Progenitor cell of endocrine pancreas (in vitro differentiated cells): ENCODE results near the gene SEMA3D. TPM values are rescaled to one million over a fixed set of nuclear protein-coding genes. Genes with fewer than 3 reads are reported as not detected.

Experiments
- DNase-seq: peaks from one replicate; pipeline ENCODE4 v3.0.0; 2021; ENCODE audit warnings: low spot score; ENCODE audit not compliant: unreplicated experiment
- H3K27ac Mint-ChIP-seq: 2 replicates; pipeline ENCODE4 v1.8.0; 2021; ENCODE audit warnings: mild to moderate bottlenecking, moderate library complexity, mixed read lengths
- H3K27me3 Mint-ChIP-seq: 2 replicates; pipeline ENCODE4 v1.8.0; 2021; ENCODE audit warnings: mixed read lengths
- H3K36me3 Mint-ChIP-seq: 2 replicates; pipeline ENCODE4 v1.8.0; 2022; ENCODE audit warnings: mixed read lengths; ENCODE audit not compliant: insufficient read depth
- H3K4me1 Mint-ChIP-seq: 2 replicates; pipeline ENCODE4 v1.8.0; 2021; ENCODE audit warnings: low read depth, mixed read lengths
- H3K4me3 Mint-ChIP-seq: 2 replicates; pipeline ENCODE4 v1.8.0; 2021; ENCODE audit warnings: low read depth, mild to moderate bottlenecking, moderate library complexity, mixed read lengths
- H3K9me3 Mint-ChIP-seq: 2 replicates; pipeline ENCODE4 v1.8.0; 2021; ENCODE audit warnings: low read depth, mixed read lengths
- CTCF ChIP-seq: fragments of 200-600 bp; sonication (generic); IDR thresholded peaks from one replicate; pipeline ENCODE4 v1.5.0; 2021; ENCODE audit warnings: antibody characterized with exemption, mild to moderate bottlenecking; ENCODE audit not compliant: unreplicated experiment
- total RNA-seq: library from RNA; stranded (reverse); gene quantifications from 2 replicates; pipeline ENCODE4 v1.2.1, GENCODE V29; 2021

Gene SEMA3D
- total RNA-seq, 1 donor from 2014 or later = 27.9 TPM

DNA sequence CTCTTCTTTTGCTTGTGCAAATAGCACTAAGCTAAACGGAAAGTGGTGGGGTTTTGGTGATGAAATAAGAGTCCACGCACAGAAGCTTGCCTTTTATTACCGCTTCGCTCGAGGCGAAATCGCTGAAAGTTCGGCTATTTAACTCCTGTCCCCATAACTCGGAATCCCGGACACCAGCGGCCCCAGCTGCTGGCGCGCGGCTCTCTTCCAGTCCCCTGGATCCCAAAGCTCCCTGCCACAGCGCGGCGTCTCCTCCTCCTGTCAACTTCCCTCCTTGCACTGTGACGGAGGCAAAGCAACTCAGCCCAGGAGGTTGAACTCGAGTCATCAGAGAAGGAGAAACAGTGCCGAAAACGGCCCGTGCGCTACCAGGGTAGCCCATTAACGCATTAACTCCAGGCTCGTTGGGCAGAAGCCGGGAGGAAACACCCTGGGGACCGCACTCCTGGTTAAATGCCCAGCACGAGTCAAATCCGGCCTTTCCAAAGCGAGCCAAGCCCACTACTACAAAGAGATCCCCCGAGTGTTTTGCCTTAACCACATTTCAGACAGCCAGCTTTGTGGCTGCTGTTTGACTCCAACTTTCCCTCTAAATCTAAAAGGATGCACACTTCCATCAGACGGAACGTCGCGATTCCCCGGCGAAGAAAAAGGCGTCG is 1.3 kb downstream of the SEMA3D start:
- peaks cover 4% of the 10 kb centered on the region for H3K9me3 Mint-ChIP-seq
- peaks cover 17% of the 10 kb centered on the region for H3K27me3 Mint-ChIP-seq
- DNase-seq = peak; percentile 22
- peak overlapping the region; percentile 81 for H3K4me3 Mint-ChIP-seq
- peaks cover 3% of the 10 kb centered on the region for H3K36me3 Mint-ChIP-seq
- peaks cover 23% of the 10 kb centered on the region for H3K4me1 Mint-ChIP-seq
- peak overlapping the region; percentile 69 for H3K27ac Mint-ChIP-seq
- TF ChIP-seq CTCF = no peak

DNA sequence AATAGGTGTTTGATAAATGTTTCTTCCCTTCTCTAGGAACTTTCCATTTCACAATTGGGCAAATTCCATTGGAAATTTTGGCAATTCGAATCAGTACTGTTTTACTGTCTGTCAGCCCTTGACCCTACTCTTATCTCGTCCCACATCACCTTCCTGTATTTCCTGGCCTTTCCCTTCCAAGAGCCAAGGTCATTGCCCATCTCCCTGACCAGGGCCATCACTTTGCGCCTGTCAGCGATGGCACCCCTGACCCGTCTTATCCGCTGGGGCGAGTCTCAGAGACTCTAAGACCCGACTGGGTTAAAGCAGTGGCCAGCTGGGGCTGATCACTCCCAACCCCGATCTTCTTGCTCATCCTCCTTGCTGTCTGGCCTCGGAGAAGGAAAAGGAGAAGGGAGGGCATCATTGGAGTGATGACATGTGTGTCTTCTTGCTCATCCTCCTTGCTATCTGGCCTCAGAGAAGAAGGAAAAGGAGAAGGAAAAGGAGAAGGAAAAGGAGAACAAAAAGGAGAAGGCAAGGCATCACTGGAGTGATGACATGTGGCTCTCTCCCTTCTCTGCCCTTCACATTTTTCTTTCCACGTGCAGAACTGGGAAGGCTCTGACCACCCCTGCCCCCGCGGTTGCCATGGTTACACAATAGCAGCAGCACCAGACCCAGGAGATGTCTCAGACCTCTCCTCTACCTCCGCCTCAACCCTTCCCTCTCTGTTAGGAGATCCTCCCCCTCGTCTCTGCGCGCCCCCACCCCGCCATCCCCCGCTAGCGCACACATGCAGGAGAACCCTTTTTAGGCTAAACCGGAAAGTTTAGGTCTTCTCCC is 2.0 kb downstream of the SEMA3D start:
- H3K36me3 Mint-ChIP-seq = peaks cover 9% of the 10 kb centered on the region
- H3K9me3 Mint-ChIP-seq = peaks cover 9% of the 10 kb centered on the region
- peaks cover 17% of the 10 kb centered on the region for H3K27me3 Mint-ChIP-seq
- peaks cover 20% of the 10 kb centered on the region for H3K4me1 Mint-ChIP-seq
- DNase-seq = peak; percentile 13
- TF ChIP-seq CTCF = no peak
- peak overlapping the region; percentile 69 for H3K27ac Mint-ChIP-seq
- peak overlapping the region; percentile 81 for H3K4me3 Mint-ChIP-seq

DNA sequence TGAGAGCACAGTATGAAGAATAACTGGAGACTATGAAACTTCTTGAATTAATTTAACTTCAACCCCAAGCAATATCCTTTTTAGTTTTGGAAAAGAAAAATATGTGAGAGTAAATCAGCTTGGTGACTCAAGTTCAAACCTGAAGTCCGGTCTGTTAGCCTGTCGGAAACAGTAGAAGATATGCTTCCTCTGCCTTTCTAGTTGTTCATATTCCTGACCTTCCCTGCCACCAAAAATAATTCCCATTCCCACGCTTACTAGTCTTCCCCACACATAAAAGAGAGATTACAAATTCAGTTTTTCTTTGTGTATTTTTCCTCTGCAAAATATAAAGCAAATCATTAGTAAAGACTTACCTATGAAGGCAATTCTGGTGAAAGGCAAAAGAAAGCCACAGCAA is 3.6 kb downstream of the SEMA3D start:
- no peak overlapping the region for H3K4me3 Mint-ChIP-seq
- H3K36me3 Mint-ChIP-seq = peaks cover 22% of the 10 kb centered on the region
- H3K27me3 Mint-ChIP-seq = peaks cover 17% of the 10 kb centered on the region
- TF ChIP-seq CTCF = no peak
- H3K4me1 Mint-ChIP-seq = peaks cover 18% of the 10 kb centered on the region
- DNase-seq = no peak
- H3K9me3 Mint-ChIP-seq = peaks cover 17% of the 10 kb centered on the region
- H3K27ac Mint-ChIP-seq = no peak overlapping the region

DNA sequence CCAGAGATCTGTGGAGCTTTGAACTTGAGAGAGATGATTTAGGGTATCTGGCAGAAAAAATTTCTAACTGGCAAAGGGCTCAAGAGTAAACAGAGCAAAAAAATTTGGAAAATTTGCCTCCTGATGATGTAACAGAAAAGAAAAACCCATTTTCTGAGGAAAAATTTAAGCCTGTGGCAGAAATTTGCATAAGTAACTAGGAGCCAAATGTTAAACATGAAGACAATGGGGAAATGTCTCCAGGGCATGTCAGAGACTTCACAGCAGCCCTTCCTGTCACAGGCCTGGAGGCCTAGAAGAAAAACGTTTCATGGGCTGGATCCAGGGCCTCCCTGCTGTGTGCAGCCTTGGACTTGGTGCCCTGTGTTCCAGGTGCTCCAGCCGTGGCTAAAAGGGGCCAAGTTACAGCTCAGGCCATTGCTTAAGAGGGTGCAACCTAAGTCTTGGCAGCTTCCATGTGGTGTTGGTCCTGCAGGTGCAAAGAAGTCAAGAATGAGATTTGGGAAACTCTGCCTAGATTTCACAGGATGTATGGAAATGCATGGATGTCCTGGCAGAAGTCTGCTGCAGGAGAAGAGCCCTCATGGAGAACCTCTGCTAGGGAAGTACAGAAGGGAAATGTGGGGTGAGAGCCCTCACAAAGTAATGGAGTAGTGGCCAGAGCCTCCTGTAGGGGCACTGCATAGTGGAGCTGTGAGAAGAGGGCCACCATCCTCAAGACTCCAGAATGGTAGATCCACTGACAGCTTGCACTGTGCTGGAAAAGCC is 8.1 kb downstream of the SEMA3D start:
- H3K4me3 Mint-ChIP-seq = no peak overlapping the region
- H3K9me3 Mint-ChIP-seq = peaks cover 27% of the 10 kb centered on the region
- H3K36me3 Mint-ChIP-seq = peaks cover 32% of the 10 kb centered on the region
- TF ChIP-seq CTCF = no peak
- no peak overlapping the region for H3K27ac Mint-ChIP-seq
- peaks cover 3% of the 10 kb centered on the region for H3K4me1 Mint-ChIP-seq
- peaks cover 3% of the 10 kb centered on the region for H3K27me3 Mint-ChIP-seq
- DNase-seq = no peak

- no peak for DNase-seq
- Mint-ChIP-seq H3K9me3 (peaks cover 27% of the 10 kb centered on the region), H3K36me3 (peaks cover 32% of the 10 kb centered on the region), H3K27me3 (no peaks in the 10 kb centered on the region), H3K27ac (no peak overlapping the region), H3K4me3 (no peak overlapping the region), H3K4me1 (no peaks in the 10 kb centered on the region)
- TF ChIP-seq CTCF = no peak
Observed at GRCh38 chr7:85177316-85177715, 9.5 kb downstream of the SEMA3D start.
